ENCODE measurements around the gene RRM2.

Gene RRM2

DNA sequence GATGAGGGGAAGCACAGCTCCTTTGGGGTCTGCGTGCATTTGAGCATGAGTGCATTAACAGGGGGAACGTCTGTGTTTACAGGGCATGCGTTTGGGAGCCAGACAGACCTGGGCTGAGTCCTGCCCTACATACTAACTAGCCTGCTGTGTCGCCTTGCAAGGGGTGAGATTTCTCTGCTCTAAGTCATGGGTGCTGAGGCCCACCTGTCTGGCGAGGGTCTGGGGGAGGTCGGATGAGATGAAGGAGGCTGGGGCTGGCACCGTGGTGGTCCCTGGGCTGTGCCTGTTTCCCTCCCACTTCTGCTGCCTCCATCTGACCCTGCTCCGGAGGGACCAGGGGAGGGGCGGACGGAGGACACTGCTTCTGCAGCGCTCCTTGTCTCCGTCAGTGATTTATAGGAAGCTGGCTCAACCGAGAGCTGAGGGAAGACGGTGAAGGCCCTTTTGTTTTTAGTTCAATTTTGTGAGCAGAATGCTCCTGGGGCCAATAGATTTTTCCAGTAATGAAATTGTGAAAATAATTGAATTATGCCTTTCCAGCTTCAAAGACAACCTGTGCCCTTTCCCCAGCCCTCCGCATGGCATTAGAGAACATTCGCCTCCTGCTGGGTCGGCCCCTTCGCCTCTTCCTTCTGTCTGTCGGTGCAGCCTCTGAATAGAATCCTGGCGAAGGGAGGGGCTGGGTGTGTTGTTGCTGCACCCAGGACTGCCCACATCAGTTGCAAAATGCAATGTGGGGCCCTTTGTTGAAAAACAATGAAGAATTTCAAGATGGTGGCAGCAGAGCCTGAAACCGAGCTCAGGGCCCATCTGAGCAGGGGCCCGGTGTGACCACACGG is 49.7 kb downstream of the RRM2 start:
- no peak for DNase-seq (ENCODE audit: low read depth)

GRCh38 chr2:10173258-10174005 is 50.9 kb downstream of the RRM2 start:
- DNase-seq (ENCODE audit: low read depth): no peak

- no peak for DNase-seq (ENCODE audit: low read depth)
These were observed 51.6 kb downstream of the RRM2 start for GRCh38 chr2:10174173-10174572.

DNA sequence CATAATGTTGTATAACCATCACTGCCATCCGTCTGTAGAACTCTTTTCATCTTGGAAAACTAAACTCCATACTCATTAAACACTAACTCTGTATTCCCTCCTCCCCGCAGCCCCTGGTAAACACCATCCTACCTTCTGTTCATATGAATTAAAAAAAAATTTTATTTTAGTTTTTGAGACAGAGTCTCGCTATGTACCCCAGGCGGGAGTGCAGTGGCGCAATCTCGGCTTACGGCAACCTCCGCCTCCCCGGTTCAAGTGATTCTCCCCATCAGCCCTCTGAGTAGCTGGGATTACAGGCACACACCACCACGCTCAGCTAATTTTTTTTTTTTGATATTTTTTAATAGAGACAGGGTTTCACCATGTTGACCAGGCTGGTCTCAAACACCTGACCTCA is 52.9 kb downstream of the RRM2 start:
- DNase-seq (ENCODE audit: low read depth): no peak

GRCh38 chr2:10178751-10179150 is 56.2 kb downstream of the RRM2 start:
- DNase-seq (ENCODE audit: low read depth): no peak

GRCh38 chr2:10179422-10179821 is 56.9 kb downstream of the RRM2 start:
- no peak for DNase-seq (ENCODE audit: low read depth)

DNA sequence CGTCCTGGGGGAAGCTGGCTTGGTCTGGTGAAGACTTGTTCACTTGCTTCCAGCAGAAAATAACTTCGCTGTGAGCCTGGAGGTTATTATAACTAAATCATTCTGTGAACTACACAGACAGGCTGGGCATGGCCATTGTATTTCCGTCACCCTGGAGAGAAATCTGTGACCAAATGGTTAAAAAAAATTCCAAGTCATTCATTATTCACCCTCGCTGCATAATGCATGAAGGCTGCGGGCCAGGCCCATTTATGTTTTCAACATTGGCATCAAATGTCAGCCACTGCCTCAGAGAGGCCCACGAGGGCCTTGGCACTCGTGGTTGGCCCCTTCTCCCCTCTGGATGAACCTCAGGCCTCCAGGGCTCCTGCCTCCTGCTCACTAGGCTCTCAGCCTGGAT is 57.7 kb downstream of the RRM2 start:
- DNase-seq (ENCODE audit: low read depth): no peak
